KOPT-K1 (cell line): ENCODE results near the gene SMCP.

Experiments
- H3K27ac ChIP-seq: fragments of 200-600 bp; sonication (generic); 2 replicates; pipeline ENCODE4 v1.5.1; 2016; ENCODE audit warnings: antibody characterized with exemption, mild to moderate bottlenecking, low read depth, low read length; ENCODE audit not compliant: poor library complexity, severe bottlenecking
- H3K36me3 ChIP-seq: fragments of 200-600 bp; sonication (generic); 2 replicates; pipeline ENCODE4 v1.5.1; 2017; ENCODE audit warnings: antibody characterized with exemption, mild to moderate bottlenecking, low read length, moderate library complexity; ENCODE audit not compliant: insufficient read depth
- H3K9me3 ChIP-seq: fragments of 200-600 bp; sonication (generic); 2 replicates; pipeline ENCODE4 v1.5.1; 2017; ENCODE audit warnings: antibody characterized with exemption, low read length, mild to moderate bottlenecking; ENCODE audit not compliant: insufficient read depth, poor library complexity, severe bottlenecking

SMCP gene

GRCh38 chr1:152907686-152908601 lies 29.8 kb downstream of the SMCP start, which contains the start of gene IVL:
IVL (plus strand) TSS chr1:152908546; CDS start chr1:152909798, 1,252 bp downstream.
- Histone ChIP-seq H3K9me3 (no peaks in the 10 kb centered on the region), H3K36me3 (no peaks in the 10 kb centered on the region), H3K27ac (no peak within 1 kb of the TSS)

GRCh38 chr1:152909206-152909605 lies 31.1 kb downstream of the SMCP start:
- H3K9me3 ChIP-seq, result no peaks in the 10 kb centered on the region
- no peaks in the 10 kb centered on the region for H3K36me3 ChIP-seq
- H3K27ac ChIP-seq, result no peak overlapping the region

- H3K36me3 ChIP-seq, result no peaks in the 10 kb centered on the region
- H3K27ac ChIP-seq, result no peak overlapping the region
- no peaks in the 10 kb centered on the region for H3K9me3 ChIP-seq
These were observed 34.3 kb downstream of the SMCP start for GRCh38 chr1:152912471-152912870.

GRCh38 chr1:152912900-152913299 lies 34.8 kb downstream of the SMCP start:
- Histone ChIP-seq H3K36me3 (no peaks in the 10 kb centered on the region), H3K9me3 (no peaks in the 10 kb centered on the region), H3K27ac (no peak overlapping the region)

- Histone ChIP-seq H3K36me3 (no peaks in the 10 kb centered on the region), H3K9me3 (no peaks in the 10 kb centered on the region), H3K27ac (no peak overlapping the region)
These were observed 39.7 kb downstream of the SMCP start for GRCh38 chr1:152917794-152918193.

GRCh38 chr1:152919071-152919470 lies 40.9 kb downstream of the SMCP start:
- no peaks in the 10 kb centered on the region for H3K9me3 ChIP-seq
- H3K27ac ChIP-seq, result no peak overlapping the region
- no peaks in the 10 kb centered on the region for H3K36me3 ChIP-seq

- H3K36me3 ChIP-seq, result no peaks in the 10 kb centered on the region
- H3K9me3 ChIP-seq, result no peaks in the 10 kb centered on the region
- no peak overlapping the region for H3K27ac ChIP-seq
These were observed 46.1 kb downstream of the SMCP start for GRCh38 chr1:152924191-152924590.

- no peak overlapping the region for H3K27ac ChIP-seq
- H3K9me3 ChIP-seq, result no peaks in the 10 kb centered on the region
- no peaks in the 10 kb centered on the region for H3K36me3 ChIP-seq
These were observed 48.0 kb downstream of the SMCP start for GRCh38 chr1:152926091-152926490.

GRCh38 chr1:152928671-152929070 lies 50.5 kb downstream of the SMCP start:
- H3K27ac ChIP-seq, result no peak overlapping the region
- no peaks in the 10 kb centered on the region for H3K9me3 ChIP-seq
- no peaks in the 10 kb centered on the region for H3K36me3 ChIP-seq

GRCh38 chr1:152932170-152932811 lies 54.2 kb downstream of the SMCP start:
- Histone ChIP-seq H3K9me3 (no peaks in the 10 kb centered on the region), H3K36me3 (no peaks in the 10 kb centered on the region), H3K27ac (no peak overlapping the region)

GRCh38 chr1:152933196-152933595 lies 55.1 kb downstream of the SMCP start:
- Histone ChIP-seq H3K36me3 (no peaks in the 10 kb centered on the region), H3K27ac (no peak overlapping the region), H3K9me3 (no peaks in the 10 kb centered on the region)
